Stomach smooth muscle (tissue), 2 donors: ENCODE results near the gene COL20A1.
A peak's percentile ranks its signal among the peaks of the same experiment; 100 is the strongest.

Experiments
- H3K27ac ChIP-seq: one replicate; pipeline ENCODE4 v1.7.0; 2013; ENCODE audit warnings: mild to moderate bottlenecking, low read length, inconsistent platforms
- H3K27me3 ChIP-seq, 2 donors: one replicate each; pipeline ENCODE4 v1.7.0; 2013; ENCODE audit warnings: low read length in 2 of 2; ENCODE audit not compliant: insufficient read depth in 2 of 2, control insufficient read depth in 1 of 2
- H3K36me3 ChIP-seq, 2 donors: one replicate each; pipeline ENCODE4 v1.7.0; 2013; ENCODE audit warnings: low read length in 2 of 2; ENCODE audit not compliant: control insufficient read depth in 2 of 2, insufficient read depth in 2 of 2
- H3K4me1 ChIP-seq: one replicate; pipeline ENCODE4 v1.7.0; 2013; ENCODE audit warnings: low read length; ENCODE audit not compliant: control insufficient read depth, insufficient read depth
- H3K4me3 ChIP-seq, 2 donors: one replicate each; pipeline ENCODE4 v1.7.0; 2013; ENCODE audit warnings: low read length in 2 of 2
- H3K9ac ChIP-seq, 2 donors: one replicate each; pipeline ENCODE4 v1.7.0; 2013; ENCODE audit warnings: low read length in 2 of 2, mild to moderate bottlenecking in 1 of 2
- H3K9me3 ChIP-seq, 2 donors: one replicate each; pipeline ENCODE4 v1.7.0; 2013; ENCODE audit warnings: low read length in 2 of 2; ENCODE audit not compliant: control insufficient read depth in 2 of 2
- donor health status: healthy.
- donor health status: Pancreatic carcinoma.

The COL20A1 gene

GRCh38 chr20:63356931-63357879 is 64.2 kb downstream of the COL20A1 start:
- Histone ChIP-seq H3K9ac (no peak overlapping the region), H3K4me1 (peaks cover 5% of the 10 kb centered on the region), H3K36me3 (no peaks in the 10 kb centered on the region), H3K9me3 (no peaks in the 10 kb centered on the region), H3K27ac (no peak overlapping the region), H3K27me3 (peaks cover 16 to 34% of the 10 kb centered on the region in 2 donors), H3K4me3 (no peak overlapping the region)

DNA sequence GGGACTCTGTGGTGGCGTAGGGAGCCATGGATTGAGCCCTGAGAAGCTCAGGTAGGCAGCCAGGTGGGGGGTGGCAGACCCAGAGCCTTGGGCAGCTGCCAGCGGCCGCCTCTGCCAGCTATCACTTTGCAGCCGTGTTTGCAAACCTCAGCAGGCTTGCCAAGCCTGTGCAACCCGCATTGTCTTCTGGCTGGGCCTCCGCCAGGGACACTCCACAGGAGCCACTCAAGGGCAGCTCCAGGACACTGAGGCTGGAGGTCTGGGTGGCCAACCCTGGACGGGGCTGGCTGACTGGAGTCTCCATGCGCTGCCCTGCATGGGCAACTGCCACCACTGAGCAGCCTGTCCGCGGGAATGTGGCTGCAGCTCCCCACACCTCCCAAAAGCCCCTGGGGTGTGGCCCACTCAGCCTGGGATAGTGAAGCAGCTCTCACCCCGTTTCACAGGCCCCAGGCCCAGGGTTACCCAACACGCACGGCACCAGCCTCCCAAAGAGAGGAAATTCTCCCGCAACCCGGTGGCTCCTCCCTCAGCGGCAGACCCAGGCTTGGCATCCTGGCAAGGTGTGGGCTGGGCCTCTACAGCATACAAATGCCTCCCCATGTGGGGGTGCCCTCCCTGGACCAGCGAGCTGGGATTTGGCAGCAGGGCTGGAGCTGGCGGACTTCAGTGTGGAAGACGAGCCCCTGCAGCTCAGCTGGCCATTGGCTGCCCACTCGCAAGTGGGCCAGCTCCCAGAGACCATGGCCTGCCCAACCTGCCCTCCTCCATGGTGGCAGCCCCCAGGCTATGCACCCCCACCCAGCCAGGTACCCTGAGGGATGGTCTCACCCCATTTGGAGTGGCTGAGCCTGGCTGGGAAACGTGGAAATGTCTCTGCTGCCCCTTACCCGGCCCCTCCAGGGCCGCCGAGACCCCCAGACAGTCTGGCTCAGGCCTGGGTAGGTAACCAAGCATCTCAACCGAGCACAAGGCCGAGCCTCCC is 65.2 kb downstream of the COL20A1 start:
- Histone ChIP-seq H3K36me3 (no peaks in the 10 kb centered on the region), H3K9ac (no peak overlapping the region), H3K4me1 (peaks cover 5% of the 10 kb centered on the region), H3K9me3 (no peaks in the 10 kb centered on the region), H3K4me3 (no peak overlapping the region), H3K27ac (no peak overlapping the region), H3K27me3 (peaks cover 18 to 39% of the 10 kb centered on the region in 2 donors)

DNA sequence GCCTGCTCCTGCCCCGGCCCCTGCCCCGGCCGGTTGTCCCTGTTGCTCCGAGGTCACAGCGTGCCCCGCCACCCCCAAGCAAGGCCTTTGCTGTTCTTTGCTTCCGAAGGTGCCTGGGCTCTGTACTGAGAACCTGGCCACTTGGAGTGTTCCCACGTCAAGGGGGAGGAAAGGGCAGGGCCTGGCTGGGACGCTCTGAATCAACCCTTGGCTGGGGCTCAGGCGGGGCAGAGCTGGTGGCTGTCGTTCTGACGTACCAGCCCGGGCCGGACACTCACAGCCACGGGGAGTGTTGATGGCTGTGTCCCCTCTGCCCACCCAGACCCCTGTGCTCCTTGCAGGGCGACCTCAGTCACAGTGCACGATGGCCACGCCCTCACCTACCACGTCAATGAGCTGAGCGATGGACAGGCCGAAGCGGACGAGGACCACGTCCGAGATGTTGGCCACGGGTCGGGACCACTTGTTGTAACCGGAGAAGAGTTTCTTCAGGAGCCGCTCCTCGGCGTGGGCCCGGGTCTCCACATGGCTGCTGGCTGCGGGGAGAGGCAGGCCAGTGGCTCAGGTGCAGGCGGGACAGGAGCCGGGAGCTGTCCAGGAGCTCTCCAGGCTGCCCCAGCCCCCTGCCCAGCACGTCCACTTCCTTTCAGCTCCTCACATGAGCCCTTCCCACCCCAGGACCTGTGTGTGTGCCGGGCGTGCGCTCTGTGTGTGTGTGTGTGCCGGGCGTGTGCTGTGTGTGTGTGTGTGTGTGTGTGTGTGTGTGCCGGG is 66.4 kb downstream of the COL20A1 start:
- Histone ChIP-seq H3K27ac (no peak overlapping the region), H3K9ac (no peak overlapping the region), H3K36me3 (no peaks in the 10 kb centered on the region), H3K27me3 (peaks cover 21 to 39% of the 10 kb centered on the region in 2 donors), H3K4me3 (no peak overlapping the region), H3K9me3 (no peaks in the 10 kb centered on the region), H3K4me1 (peaks cover 5% of the 10 kb centered on the region)

- Histone ChIP-seq H3K4me1 (peaks cover 5% of the 10 kb centered on the region), H3K36me3 (no peaks in the 10 kb centered on the region), H3K27ac (no peak overlapping the region), H3K9ac (no peak overlapping the region), H3K27me3 (peaks cover 21 to 39% of the 10 kb centered on the region in 2 donors), H3K9me3 (no peaks in the 10 kb centered on the region), H3K4me3 (no peak overlapping the region)
Measured at GRCh38 chr20:63359937-63360849, 67.2 kb downstream of the COL20A1 start.

DNA sequence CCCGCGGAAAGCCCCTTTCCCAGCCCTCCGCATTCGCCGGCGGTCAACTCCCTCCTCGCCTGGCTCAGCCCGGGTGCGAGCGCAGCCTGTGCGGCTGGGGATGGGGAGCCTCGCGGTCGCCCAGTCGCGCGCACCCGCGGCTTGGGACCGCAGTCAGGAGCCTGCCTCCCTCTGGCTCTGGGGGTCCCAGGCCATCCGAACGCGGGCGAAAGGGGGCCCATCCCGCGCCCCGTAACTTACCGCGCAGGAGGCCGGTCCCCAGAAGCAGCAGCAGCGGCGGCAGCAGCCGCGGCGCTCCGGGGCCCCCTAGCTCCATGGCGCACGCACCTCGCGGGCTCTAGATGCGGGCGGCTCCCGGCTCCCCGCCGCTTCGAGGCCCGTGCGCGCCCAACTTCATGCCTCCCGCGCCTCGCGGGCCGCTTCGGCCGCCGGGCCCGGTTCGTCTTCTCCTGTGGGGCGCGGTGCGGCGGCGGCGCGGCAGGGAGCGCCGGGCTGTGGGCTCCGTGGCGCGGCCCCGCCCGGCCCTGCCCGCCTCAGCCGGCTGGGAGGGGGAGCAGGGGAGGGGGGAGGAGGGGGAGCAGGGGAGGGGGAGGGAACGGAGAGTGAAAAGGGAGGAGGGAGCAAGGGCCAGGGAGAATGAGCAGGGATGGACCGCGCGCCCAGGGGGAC is 68.0 kb downstream of the COL20A1 start, which contains the start of gene CHRNA4:
Gene CHRNA4 (minus strand): TSS at position 500 of the 669 bp plus-strand sequence. CDS start 184 bp downstream, at position 316.
- H3K27me3 ChIP-seq: peaks cover 23 to 39% of the 10 kb centered on the region in 2 donors
- no peaks in the 10 kb centered on the region for H3K9me3 ChIP-seq
- H3K36me3 ChIP-seq: no peaks in the 10 kb centered on the region
- H3K9ac ChIP-seq: no peak within 1 kb of the TSS
- H3K27ac ChIP-seq: no peak within 1 kb of the TSS
- H3K4me3 ChIP-seq: peak within 1 kb of the TSS in 1 of 2 donors; percentile 3
- peaks cover 5% of the 10 kb centered on the region for H3K4me1 ChIP-seq

DNA sequence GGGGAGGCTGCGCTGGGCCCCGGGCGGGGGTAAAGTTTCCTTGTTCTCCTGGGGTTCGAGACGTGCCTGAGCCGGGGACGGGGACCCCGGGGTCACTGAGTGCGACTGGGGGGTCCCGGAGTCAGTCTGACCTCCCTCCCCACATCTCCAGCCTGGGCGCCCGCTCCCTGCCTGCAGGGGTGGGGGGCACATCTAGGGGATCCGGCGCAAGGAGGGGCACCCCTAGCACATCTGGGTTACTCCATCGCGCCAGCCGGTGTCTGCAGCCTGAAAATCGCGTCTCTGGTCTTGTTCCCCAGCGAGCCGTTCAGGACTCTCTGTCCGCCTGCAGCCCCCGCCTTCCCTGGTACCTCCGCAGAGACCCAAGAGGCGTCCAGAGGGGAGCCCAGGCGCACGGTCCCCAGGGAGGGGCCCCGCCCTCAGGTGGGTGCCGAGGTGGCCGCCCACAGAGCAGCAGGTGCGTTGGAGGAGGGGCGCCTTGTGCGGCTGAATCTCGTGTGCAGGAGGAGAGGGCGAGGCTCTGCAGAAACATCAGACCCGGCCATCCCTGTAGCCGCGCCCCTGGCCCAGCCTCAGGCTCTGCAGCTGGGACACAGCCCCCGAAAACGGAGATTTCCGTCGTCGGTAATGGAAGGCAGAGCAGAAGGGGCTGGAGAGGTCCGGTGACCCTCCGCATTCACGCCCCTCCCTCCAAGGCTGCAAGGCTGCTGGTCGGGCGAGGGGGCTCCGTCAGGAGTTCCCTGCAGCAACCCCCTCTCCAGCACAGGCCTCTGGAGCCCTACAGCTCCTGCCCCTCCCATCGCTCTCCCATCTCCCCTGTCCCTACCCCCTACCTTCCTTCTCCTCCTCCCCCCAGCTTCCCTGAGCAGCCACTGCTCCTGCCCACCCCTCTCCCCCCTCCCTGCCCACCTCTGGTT is 68.8 kb downstream of the COL20A1 start:
- H3K4me1 ChIP-seq: peaks cover 5% of the 10 kb centered on the region
- H3K4me3 ChIP-seq: no peak overlapping the region
- no peak overlapping the region for H3K9ac ChIP-seq
- H3K27me3 ChIP-seq: peaks cover 23 to 37% of the 10 kb centered on the region in 2 donors
- H3K27ac ChIP-seq: no peak overlapping the region
- no peaks in the 10 kb centered on the region for H3K36me3 ChIP-seq
- H3K9me3 ChIP-seq: no peaks in the 10 kb centered on the region

DNA sequence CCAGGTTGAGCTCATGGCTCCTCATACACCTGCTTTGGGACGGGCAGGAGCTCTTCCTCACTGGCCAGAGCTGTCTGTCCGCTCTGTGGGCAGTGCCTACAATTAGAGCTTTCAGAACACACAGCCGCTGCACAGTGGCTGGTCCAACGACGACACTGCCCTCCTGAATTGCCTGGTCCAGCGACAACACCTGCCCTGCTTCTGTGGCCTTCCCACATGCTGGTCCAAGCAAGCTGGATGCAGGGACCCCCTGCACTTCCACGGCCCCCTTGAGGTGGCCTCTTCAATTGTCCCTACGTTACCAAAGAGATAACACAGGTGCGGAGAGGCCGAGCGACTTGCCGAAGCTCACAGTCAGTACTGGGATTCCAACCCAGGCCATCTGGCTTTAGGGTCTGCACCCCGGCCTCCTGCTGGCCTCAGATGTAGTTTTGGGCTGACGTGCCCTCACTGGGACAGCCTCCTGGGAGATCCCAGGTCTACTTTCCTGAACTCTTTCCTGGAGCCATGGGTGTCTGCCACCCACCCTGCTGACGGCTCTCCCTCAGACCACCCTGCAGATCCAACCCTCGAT is 69.5 kb downstream of the COL20A1 start:
- peaks cover 5% of the 10 kb centered on the region for H3K4me1 ChIP-seq
- no peak overlapping the region for H3K27ac ChIP-seq
- peaks cover 25 to 37% of the 10 kb centered on the region in 2 donors for H3K27me3 ChIP-seq
- no peaks in the 10 kb centered on the region for H3K36me3 ChIP-seq
- H3K4me3 ChIP-seq: no peak overlapping the region
- no peak overlapping the region for H3K9ac ChIP-seq
- no peaks in the 10 kb centered on the region for H3K9me3 ChIP-seq
